Endothelial cell of umbilical vein (primary cell): Measurements from ENCODE around the gene SV2C.

Experiments used
- EZH2 ChIP-seq: IDR thresholded peaks from 2 replicates; pipeline ENCODE4 v1.6.1; 2012; ENCODE audit warnings: borderline replicate concordance, low read depth, mild to moderate bottlenecking, moderate library complexity, low read length, inconsistent platforms; ENCODE audit not compliant: severe bottlenecking
- MYC ChIP-seq: IDR thresholded peaks from one replicate; pipeline ENCODE4 v1.6.1; 2011; ENCODE audit warnings: mild to moderate bottlenecking, low read depth, low read length
- POLR2A ChIP-seq: IDR thresholded peaks from 2 replicates; pipeline ENCODE4 v1.6.1; 2012; ENCODE audit warnings: low read depth, mild to moderate bottlenecking, control low read depth, low read length
- POLR2AphosphoS5 ChIP-seq: IDR thresholded peaks from 2 replicates; pipeline ENCODE4 v1.6.1; 2012; ENCODE audit warnings: low read depth, mild to moderate bottlenecking, control low read depth, low read length, moderate library complexity; ENCODE audit not compliant: insufficient read depth
- TF ChIP-seq, protein P1 (sequence below), 2 donors: IDR thresholded peaks; 1 replicate in 1 of 2; 2 replicates in 1 of 2; pipeline ENCODE4 v1.5.1; 2011; ENCODE audit warnings: low read length in 2 of 2, mild to moderate bottlenecking in 2 of 2, moderate library complexity in 2 of 2, control low read depth in 1 of 2, inconsistent platforms in 1 of 2, low read depth in 1 of 2; ENCODE audit not compliant: insufficient read depth in 1 of 2; ENCODE audit errors: extremely low read depth in 1 of 2

DNA sequence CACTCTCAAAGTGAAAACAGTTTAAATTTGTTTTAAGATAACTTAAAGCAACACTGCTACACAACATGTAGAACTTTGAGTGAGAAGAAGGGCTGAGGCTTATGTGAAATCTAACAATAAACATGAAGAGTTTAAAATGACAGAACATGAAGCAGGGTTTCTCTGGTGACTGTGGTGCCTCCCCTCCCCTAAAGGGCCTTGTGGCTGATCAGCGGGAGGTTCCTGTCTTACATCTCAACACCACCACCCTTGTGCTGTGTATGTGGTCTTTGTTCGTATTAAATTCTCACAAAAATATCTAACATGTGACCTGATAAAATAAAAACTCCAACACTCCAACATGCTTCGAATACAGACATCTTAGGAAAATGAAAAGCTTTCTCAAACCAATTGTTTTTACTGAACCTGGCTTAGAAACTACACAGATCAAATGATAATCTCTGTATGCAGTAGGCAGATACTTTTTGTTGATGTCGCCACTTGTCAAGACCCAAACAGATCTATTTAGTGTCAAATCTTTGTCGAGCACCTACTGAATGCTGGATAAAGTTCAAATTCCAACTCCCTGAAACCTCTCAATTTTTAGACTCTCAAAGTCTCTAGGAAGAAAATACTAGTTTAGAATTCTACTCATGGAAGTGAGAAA lies 310.0 kb downstream of the SV2C start:
- TF ChIP-seq POLR2A, result no peak
- TF ChIP-seq MYC, result no peak
- TF ChIP-seq, protein P1, sequence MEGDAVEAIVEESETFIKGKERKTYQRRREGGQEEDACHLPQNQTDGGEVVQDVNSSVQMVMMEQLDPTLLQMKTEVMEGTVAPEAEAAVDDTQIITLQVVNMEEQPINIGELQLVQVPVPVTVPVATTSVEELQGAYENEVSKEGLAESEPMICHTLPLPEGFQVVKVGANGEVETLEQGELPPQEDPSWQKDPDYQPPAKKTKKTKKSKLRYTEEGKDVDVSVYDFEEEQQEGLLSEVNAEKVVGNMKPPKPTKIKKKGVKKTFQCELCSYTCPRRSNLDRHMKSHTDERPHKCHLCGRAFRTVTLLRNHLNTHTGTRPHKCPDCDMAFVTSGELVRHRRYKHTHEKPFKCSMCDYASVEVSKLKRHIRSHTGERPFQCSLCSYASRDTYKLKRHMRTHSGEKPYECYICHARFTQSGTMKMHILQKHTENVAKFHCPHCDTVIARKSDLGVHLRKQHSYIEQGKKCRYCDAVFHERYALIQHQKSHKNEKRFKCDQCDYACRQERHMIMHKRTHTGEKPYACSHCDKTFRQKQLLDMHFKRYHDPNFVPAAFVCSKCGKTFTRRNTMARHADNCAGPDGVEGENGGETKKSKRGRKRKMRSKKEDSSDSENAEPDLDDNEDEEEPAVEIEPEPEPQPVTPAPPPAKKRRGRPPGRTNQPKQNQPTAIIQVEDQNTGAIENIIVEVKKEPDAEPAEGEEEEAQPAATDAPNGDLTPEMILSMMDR (IDR thresholded peaks at IDR 0.05; ENCODE audit: extremely low read depth in 1 of 2, insufficient read depth in 1 of 2, low read depth in 1 of 2, low read length in 2 of 2), result no peak
- no peak for TF ChIP-seq EZH2
- TF ChIP-seq POLR2AphosphoS5, result no peak
